Glomerular visceral epithelial cell (primary cell): ENCODE measurements around the gene TXN.
"Not testable (repeated sequence)": the region's sequence is repeated elsewhere in the genome, so short reads cannot be mapped to it uniquely, and the experiment has no call there.

Source experiments
- DNase-seq: peaks from one replicate; pipeline ENCODE4 v3.0.0-alpha.2; 2016; ENCODE audit errors: extremely low spot score

Gene TXN

DNA sequence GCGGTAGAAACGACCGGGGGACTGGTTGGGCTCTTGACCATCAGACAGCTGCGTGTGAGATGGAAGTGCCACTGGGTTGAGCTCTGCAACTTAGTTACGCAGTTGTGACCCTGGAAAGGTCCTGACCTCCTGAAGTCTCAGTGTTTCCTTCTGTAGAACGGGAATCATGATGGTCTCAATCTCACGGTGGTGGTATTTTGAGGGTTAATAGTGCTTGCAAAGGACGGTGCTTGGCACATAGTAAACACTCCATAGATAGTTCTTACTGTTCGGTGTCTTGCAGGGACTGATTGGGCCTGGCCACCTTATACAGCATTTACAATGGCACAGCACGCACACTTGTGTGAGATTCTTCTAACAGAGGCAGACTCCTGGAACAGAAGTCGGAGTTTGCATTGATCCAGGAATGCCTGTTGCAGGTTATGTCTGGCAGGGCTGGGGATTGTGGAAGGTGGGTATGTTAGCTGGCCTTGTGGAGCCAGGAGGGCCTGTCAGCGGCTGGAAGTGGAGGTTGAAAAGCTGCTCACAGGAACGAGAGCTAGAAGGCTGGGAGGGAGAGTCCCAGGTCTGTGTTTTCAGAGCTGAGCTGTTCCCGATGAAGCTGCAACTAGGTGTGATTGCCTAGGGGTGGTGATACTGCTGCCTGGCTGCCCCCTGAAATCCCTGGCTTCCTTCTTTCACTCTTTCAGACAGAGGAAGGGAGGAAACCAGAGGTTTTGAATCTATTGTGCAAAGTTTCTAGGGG lies 962 bp upstream of the TXN start:
- DNase-seq, result peak; percentile 16

DNA sequence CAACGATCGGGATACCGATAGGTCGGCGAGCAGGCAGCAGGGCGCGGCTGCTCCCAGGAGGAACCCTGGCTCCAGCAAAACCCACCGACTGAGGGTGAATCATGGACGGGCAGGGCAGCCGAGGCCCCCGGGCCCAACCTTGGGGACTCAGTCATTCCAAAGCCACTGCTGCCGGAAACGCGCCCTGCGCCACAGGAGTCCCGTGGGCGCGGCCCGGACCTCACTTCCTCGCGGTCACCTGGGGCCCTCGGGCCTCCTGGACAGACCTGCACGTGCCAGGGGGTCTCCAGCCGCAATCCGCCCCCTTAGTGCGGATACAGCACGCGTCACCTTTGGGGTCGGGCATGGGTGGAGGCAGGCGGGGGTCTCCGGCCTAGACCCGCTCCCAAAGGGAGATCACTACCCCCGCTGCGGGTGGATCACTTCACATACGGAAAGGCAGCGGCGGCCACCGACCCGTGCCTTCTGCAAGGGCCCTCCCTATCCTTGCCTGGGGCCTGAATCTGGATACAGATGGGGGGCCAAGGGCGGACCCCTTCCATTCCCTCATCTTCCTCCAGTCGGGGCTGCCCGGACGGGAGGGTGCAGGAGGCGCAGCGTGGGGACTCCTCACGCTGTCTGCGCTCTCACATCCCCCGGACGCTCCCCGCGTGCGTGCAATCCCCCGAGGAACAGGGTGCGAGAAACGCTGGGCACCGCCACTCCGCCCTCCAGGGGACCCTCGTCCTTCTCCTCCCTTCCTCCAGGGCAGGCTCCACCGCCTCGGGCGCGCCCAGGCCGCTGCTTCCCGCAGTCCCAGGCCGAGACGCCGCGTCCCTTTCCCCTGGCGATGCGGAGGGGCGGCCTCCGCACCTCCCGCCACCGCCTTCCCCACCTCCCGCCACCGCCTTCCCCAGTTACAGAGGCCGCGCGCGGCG lies 586 bp downstream of the TXN start:
- DNase-seq, result peak; percentile 55

- DNase-seq, result no peak
These were observed 1.3 kb downstream of the TXN start for GRCh38 chr9:110255034-110255462.

- DNase-seq, result no peak
These were observed 1.8 kb downstream of the TXN start for GRCh38 chr9:110254500-110254899.

DNA sequence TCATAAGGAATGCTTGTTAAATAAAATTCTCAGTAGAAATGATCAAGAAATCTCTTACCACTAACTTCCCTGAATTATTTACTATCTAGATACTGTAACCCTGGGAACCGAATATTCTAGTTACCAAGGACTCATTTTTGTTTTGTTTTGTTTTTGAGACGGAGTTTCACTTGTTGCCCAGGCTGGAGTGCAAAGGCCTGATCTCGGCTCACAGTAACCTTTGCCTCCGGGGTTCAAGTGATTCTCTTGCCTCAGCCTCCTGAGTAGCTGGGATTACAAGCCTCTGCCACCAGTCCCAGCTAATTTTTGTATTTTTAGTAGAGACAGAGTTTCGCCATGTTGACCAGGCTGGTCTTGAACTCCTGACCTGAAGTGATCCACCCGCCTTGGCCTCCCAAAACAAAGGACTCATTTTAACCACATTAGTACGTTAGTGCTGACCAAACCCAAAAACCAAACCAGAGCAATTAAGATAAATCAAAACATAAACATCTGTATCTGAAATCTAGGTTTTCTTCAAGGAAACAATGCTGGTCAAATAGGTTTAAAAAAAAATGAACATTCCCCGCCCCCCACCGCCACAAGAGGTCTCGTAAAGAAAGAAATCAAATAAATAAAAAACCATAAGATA lies 3.7 kb downstream of the TXN start:
- DNase-seq, result peak; percentile 18

DNA sequence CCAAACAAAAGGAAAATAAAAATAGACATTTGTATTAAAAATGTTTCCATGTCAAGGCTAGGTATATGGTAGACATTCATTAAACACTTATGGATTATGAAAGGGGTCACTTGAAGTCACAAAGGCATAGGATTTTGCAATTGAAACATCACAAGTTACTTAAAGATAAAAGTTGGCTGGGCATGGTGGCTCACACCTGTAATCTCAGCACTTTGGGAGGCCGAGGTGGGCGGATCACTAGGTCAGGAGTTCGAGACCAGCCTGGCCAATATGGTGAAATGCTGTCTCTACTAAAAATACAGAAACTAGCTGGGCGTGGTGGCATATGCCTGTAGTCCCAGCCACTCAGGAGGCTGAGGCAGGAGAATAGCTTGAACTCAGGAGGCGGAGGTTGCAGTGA lies 4.5 kb downstream of the TXN start:
- not testable (repeated sequence) for DNase-seq

DNA sequence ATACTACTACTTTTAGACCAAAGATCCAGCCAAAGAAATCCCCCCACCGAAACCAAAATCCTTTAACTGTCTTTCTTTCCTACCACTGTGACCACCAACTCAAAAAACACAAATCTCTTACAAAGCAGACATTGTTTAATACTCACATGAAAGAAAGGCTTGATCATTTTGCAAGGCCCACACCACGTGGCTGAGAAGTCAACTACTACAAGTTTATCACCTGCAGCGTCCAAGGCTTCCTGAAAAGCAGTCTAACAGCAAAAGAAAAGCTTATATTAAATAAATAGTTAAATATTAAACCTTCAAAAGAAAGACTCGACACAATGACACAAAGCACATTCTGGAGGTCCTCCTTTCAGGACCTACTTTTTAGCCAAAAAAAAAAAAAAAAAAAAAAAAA lies 5.1 kb downstream of the TXN start:
- no peak for DNase-seq

GRCh38 chr9:110249603-110250002 lies 6.7 kb downstream of the TXN start:
- DNase-seq, result no peak

DNA sequence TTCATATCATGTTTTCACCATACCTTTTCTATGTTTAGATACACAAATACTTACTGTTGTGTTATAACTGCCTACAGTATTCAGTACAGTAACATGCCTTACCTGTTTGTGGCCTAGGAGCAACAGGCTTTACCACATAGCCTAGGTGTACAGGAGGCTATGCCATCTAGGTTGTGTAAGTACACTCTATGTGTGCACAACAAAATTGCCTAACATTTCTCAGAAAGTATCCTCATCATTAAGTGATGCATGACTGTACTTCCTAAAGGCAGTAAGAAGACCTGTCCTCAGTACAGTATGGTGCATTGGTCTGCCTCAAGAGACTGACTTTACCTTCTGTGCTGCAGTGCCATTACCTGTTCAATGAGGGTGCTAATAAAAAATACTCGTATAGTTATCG lies 7.9 kb downstream of the TXN start:
- no peak for DNase-seq

- DNase-seq, result no peak
These were observed 10.1 kb downstream of the TXN start for GRCh38 chr9:110246214-110246613.

DNA sequence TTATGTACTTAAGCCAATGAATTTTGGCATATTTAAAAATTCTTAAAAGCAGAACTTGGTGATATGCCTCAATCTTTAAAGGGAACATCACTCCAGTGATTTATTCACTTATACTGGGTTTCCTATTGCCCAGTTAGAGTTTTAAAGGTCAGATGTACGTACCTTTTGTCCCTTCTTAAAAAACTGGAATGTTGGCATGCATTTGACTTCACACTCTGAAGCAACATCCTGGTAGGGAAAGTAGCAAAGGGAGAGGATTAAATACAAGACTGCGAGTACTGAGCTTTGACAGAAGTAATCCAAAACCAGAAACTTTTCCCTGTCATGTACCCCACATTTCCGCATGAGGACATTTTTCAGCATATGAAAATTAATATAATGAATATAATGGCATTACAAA lies 11.7 kb downstream of the TXN start:
- DNase-seq, result no peak

DNA sequence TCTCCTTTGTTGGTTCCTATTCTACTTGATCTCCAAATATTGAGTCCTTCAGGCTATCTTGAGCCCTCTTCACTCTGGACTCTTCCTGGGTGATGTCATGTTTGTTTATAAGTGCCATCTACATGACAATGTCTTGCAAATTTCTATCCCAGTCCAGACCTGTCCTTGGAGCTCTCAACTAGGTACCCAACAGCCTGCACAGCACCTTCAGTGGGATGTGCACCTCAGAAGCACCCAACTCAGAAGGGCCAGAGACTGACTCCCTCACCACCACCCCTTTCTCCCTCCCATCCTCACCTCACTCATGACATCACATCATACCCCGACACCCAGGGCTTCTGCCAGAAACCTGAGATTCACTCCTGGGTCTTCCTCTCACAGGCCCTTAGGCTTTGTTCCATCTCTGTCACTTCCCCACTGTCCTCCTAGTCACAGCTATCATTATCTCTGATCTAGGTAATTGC lies 14.4 kb downstream of the TXN start:
- no peak for DNase-seq

GRCh38 chr9:110241260-110241857 lies 14.9 kb downstream of the TXN start:
- no peak for DNase-seq

DNA sequence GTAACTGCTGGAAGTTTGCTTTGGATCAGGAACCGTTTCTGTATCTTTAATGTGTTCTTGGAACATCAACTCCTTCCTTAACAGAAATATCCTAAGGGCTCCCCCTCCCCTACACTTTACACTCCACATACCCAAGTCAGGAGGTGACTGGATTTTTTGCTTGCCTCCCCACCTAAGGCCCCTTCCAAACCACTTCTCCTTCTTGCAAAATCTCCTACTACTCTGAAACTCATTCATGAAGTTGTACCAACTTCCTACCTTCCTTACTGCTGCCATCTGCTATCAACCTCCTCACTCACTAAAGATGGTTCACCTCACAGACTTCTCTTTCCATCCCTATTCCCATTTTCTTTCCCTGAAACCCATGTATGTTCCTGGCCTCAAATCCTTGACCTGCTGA lies 16.1 kb downstream of the TXN start:
- no peak for DNase-seq

GRCh38 chr9:110228321-110228720 lies 28.0 kb downstream of the TXN start:
- no peak for DNase-seq

DNA sequence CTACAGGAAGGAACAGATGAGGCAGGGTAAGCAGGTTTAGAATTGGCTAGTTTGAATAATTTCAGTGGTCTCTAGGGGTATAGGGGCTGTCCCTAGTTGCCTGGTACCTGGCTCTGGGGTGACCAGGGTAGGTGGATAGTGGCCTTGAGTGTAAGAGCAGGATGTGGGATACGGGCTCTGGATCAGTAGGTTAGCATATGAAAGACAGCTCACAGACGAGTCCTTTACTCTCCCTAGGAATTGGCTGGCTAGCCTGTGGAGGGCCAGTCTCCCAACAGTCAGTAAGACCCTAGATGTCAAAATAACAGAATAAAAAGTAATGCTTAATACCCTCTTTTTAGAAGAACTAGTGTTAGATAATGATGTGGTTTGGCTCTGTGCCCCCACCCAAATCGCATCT lies 31.7 kb downstream of the TXN start:
- no peak for DNase-seq

DNA sequence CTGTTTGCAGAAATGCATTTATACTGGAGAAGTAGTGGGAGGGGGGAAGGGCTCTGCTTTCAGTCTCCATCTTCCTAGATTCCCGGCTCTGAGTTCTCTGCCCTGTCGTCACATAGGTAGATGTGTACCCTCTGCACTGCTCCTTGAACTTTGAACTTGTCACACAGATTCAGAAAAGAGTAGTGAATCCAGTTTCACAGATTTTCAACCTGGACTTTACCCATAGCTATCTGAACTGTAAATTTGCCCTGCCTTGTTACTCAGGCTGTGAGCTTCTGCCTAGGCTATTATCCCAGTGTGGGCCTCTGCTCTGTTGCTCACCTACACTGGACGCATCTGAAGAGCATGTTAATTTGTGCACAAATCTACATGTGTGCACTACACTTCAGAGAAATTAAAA lies 35.5 kb downstream of the TXN start:
- no peak for DNase-seq

GRCh38 chr9:110217656-110218099 lies 38.6 kb downstream of the TXN start:
- DNase-seq, result peak; percentile 45

GRCh38 chr9:110214586-110215355 lies 41.5 kb downstream of the TXN start:
- DNase-seq, result no peak

DNA sequence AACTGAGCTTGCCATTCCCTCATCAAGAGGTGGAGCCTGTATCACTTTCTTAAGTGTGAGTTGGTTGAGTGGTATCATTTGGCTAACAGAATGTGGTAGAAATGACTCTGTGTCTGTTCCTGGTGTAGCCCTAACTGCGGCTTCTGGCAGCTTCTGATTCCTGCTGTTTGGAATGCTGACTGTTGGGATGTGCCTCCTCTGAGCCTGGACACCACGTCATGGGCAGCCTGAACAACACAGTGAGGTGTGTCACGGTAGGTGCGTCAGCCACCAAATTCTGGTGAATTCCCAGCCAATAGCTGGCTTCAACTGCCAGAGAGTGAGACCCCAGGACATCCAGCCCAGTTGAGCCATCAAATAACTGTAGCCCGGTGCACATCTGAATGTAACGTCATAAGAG lies 42.2 kb downstream of the TXN start:
- DNase-seq, result no peak

DNA sequence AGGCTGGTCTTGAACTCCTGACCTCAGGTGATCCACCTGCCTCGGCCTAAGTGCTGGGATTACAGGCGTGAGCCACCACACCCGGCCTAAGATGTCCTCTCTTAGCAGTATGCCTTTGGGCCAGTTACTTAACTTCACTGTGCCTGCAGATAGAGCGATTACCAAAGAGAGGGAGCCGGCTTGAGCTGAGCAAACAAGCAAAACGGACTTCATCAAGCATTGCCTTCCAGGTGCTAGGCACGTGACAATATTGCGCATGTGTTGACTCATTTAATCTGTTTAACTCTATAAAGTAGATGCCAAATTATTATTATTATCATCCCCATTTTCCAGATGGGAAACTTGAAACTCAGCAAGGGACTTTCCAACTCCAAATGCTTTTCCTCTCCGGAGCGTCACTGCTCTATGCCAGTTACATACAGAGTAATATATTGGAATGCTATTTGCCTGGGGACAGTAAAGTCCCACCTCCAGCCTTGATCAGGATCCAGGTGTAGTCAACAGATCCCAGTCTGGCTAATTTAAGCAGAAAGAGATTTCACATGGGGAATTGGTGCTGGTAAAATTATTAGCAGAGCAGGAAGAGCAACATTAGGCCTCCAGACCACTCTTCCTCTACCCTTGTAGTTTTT lies 42.8 kb downstream of the TXN start:
- no peak for DNase-seq
